Mammary epithelial cell (primary cell): ENCODE measurements around the gene ZSCAN2.

Experiments
- EZH2 ChIP-seq: IDR thresholded peaks from 2 replicates; pipeline ENCODE4 v1.6.1; 2012; ENCODE audit warnings: low read length, inconsistent platforms, borderline replicate concordance
- TF ChIP-seq, protein P1 (sequence below), 2 donors: IDR thresholded peaks in 1 of 2; conservative IDR thresholded peaks in 1 of 2; 2 replicates each; pipeline ENCODE4 v1.5.1; 2011 to 2012; ENCODE audit warnings: inconsistent platforms in 2 of 2, low read length in 2 of 2, mild to moderate bottlenecking in 2 of 2, control low read depth in 1 of 2, low read depth in 1 of 2; ENCODE audit not compliant: insufficient read depth in 1 of 2; ENCODE audit errors: extremely low read depth in 1 of 2

- TF ChIP-seq, protein P1, sequence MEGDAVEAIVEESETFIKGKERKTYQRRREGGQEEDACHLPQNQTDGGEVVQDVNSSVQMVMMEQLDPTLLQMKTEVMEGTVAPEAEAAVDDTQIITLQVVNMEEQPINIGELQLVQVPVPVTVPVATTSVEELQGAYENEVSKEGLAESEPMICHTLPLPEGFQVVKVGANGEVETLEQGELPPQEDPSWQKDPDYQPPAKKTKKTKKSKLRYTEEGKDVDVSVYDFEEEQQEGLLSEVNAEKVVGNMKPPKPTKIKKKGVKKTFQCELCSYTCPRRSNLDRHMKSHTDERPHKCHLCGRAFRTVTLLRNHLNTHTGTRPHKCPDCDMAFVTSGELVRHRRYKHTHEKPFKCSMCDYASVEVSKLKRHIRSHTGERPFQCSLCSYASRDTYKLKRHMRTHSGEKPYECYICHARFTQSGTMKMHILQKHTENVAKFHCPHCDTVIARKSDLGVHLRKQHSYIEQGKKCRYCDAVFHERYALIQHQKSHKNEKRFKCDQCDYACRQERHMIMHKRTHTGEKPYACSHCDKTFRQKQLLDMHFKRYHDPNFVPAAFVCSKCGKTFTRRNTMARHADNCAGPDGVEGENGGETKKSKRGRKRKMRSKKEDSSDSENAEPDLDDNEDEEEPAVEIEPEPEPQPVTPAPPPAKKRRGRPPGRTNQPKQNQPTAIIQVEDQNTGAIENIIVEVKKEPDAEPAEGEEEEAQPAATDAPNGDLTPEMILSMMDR (conservative IDR thresholded peaks at IDR 0.05 in 1 of 2, IDR thresholded peaks at IDR 0.05 in 1 of 2; ENCODE audit: extremely low read depth in 1 of 2, insufficient read depth in 1 of 2, low read depth in 1 of 2, low read length in 2 of 2) = no peak
- no peak for TF ChIP-seq EZH2
Measured at GRCh38 chr15:84643838-84644237, 43.0 kb downstream of the ZSCAN2 start.
